ENCODE data around the gene VAMP5. TPM values are rescaled to one million over a fixed set of nuclear protein-coding genes. Genes with fewer than 3 reads are reported as not detected.

The VAMP5 gene
- total RNA-seq, 1 donor from 2014 or later: 1.5 TPM

DNA sequence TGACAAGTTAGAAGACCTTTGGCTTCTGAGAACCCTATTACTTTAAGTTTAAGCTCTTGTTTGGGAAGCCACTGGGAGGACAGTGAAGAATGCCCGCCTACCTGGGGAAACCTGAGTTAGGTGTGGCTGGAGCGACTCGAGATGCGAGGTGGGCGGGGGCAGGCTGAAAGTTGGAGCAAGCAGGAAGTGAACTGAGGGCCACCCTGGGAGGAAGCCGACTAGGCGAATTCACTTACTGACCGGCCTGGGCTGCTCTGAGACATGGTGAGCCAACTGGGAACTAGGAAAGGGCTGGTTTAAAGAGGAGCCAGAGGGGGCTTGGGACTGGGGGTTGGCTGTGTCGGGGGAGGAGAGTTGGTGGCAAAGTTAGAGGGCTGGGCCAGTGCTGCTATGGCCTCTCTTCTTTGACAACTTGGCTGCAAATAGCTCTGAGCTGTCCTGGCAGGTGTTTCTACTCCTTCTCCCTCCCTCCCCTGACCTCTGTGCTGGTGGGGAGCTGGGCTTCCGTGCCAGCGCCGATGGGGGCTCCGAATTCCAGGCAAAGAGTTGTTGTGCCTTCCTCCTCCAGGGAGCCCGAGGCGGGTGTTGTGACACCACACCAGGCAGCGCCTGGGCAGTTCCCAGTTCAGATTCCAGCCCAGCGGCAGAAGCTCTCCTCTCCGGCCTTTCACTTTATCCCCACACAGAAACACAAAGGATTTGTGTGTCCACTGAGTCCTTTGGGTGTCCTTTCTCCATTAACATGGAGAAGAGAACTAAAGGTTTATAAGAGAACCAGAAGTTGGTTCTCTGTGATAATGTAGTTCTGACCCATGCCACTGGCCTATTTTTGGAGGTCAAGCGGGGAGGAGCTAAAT is 6.6 kb upstream of the VAMP5 start, which contains the start of gene VAMP8:
Gene VAMP8 (plus strand): TSS at position 201 of the 857 bp plus-strand sequence. CDS start 61 bp downstream, at position 262.
- H3K4me3 Mint-ChIP-seq: no peak within 1 kb of the TSS
- peak within 1 kb of the TSS; percentile 44 for H3K27ac Mint-ChIP-seq (ENCODE audit: unreplicated experiment)
- no peaks in the 10 kb centered on the region for H3K9me3 Mint-ChIP-seq
- peaks cover 22% of the 10 kb centered on the region for H3K27me3 Mint-ChIP-seq (ENCODE audit: low read depth)
- TF ChIP-seq, protein P1, sequence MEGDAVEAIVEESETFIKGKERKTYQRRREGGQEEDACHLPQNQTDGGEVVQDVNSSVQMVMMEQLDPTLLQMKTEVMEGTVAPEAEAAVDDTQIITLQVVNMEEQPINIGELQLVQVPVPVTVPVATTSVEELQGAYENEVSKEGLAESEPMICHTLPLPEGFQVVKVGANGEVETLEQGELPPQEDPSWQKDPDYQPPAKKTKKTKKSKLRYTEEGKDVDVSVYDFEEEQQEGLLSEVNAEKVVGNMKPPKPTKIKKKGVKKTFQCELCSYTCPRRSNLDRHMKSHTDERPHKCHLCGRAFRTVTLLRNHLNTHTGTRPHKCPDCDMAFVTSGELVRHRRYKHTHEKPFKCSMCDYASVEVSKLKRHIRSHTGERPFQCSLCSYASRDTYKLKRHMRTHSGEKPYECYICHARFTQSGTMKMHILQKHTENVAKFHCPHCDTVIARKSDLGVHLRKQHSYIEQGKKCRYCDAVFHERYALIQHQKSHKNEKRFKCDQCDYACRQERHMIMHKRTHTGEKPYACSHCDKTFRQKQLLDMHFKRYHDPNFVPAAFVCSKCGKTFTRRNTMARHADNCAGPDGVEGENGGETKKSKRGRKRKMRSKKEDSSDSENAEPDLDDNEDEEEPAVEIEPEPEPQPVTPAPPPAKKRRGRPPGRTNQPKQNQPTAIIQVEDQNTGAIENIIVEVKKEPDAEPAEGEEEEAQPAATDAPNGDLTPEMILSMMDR (conservative IDR thresholded peaks at IDR 0.05): no peak
- no peak for DNase-seq (ENCODE audit: low read depth, low spot score)
- H3K4me1 Mint-ChIP-seq: peaks cover 30% of the 10 kb centered on the region
- H3K36me3 Mint-ChIP-seq (ENCODE audit: low read depth): no peaks in the 10 kb centered on the region

DNA sequence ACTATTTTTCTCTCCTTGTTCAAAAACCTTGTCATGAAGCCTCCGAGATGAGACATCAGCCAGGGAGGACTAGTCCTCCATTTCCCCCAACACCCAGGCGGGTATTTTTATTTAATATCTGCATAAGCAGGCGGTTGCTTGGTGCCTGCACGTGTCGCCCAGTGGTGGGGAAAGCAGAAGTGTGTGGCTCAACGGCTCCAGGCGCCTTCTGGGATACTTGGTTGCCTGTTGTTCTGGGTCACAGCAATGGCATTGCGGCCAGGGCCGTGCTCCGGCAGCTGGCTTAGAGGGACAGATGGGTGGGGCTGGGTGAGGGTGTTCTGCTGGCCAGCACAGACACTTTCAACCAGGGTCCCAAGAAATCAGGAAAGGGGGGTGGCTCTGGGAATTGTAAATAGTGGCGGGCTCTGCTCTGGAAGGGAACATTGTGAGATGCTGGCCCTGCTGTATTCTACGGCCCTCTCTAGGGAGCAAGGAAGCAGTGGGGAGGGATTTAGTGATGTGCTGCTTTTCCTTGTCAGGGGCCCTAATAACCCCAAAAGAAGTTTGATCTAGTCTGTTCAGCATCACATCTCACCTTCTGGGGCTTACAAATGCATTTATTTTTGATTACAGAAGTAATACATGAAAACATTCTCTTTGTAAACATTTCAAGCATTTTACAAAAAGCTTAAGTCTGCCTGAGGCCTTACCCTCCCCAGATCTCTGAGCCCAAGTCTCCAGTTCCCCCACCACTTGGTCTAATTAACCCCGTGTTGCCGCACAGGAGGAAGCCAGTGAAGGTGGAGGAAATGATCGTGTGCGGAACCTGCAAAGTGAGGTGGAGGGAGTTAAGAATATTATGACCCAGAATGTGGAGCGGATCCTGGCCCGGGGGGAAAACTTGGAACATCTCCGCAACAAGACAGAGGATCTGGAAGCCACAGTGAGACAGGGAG is 5.7 kb upstream of the VAMP5 start:
- H3K4me1 Mint-ChIP-seq: peaks cover 30% of the 10 kb centered on the region
- H3K4me3 Mint-ChIP-seq: peak overlapping the region; percentile 31
- DNase-seq (ENCODE audit: low read depth, low spot score): no peak
- H3K27ac Mint-ChIP-seq (ENCODE audit: unreplicated experiment): peak overlapping the region; percentile 19
- no peaks in the 10 kb centered on the region for H3K36me3 Mint-ChIP-seq (ENCODE audit: low read depth)
- no peaks in the 10 kb centered on the region for H3K9me3 Mint-ChIP-seq
- TF ChIP-seq, protein P1 (conservative IDR thresholded peaks at IDR 0.05): no peak
- H3K27me3 Mint-ChIP-seq (ENCODE audit: low read depth): peaks cover 17% of the 10 kb centered on the region

DNA sequence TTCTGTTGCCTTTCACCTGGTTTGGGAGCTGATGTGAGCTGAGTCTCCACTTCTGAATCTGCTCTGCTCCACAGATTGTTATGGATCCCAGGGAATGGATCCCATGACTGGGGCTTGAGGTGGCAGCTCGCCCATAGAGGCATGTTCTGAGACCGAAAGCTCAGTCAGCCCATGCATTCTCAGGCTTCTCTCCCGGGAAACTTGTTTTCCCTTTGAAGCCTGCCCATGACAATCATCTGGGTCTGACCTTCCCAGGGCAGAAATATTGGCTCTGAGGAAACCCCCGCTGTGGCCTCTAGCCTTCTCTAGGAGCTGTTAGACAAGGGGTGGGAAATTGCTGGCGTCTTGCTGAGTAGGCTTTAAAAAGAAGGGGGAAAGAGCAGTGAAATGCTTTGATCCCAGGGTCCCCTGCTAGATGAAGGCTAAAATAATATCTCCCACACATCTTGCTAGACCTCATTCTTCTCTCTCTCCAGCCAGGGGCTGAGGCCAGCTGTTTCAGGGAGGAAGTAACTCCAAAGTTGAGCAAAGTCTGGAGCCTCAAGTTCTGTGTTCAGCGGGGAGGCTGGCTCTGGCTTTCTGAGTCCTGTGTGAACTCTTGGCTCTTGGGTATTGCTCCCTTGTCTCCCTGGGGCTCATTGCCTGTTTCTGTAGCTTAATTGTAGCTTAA is 4.8 kb upstream of the VAMP5 start:
- DNase-seq (ENCODE audit: low read depth, low spot score): no peak
- no peaks in the 10 kb centered on the region for H3K36me3 Mint-ChIP-seq (ENCODE audit: low read depth)
- peak overlapping the region; percentile 17 for H3K4me3 Mint-ChIP-seq
- H3K27ac Mint-ChIP-seq (ENCODE audit: unreplicated experiment): peak overlapping the region; percentile 55
- H3K9me3 Mint-ChIP-seq: no peaks in the 10 kb centered on the region
- H3K27me3 Mint-ChIP-seq (ENCODE audit: low read depth): peaks cover 16% of the 10 kb centered on the region
- peaks cover 30% of the 10 kb centered on the region for H3K4me1 Mint-ChIP-seq
- TF ChIP-seq, protein P1 (conservative IDR thresholded peaks at IDR 0.05): no peak

DNA sequence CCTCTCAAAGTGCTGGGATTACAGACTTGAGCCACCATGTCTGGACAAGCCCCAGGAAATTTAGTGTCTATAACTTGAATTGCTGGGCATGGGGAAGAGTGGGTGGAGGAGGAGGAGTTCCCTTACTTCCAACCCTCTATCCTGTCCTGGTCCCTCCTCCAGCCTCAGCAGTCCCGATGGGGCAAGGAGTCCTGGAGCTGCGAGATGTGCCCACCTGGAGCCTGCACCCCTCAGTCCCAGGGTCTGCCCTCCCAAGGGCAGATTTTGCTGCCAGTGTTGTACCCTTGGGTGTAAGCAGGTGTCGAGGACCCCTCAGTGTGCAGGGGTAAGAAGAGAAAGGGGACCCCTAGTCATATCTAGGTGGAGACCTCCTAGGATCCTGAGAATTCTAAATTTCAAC is 4.0 kb upstream of the VAMP5 start:
- H3K27me3 Mint-ChIP-seq (ENCODE audit: low read depth): peaks cover 16% of the 10 kb centered on the region
- H3K36me3 Mint-ChIP-seq (ENCODE audit: low read depth): no peaks in the 10 kb centered on the region
- H3K4me1 Mint-ChIP-seq: peaks cover 30% of the 10 kb centered on the region
- H3K4me3 Mint-ChIP-seq: no peak overlapping the region
- no peak for DNase-seq (ENCODE audit: low read depth, low spot score)
- TF ChIP-seq, protein P1 (conservative IDR thresholded peaks at IDR 0.05): no peak
- H3K9me3 Mint-ChIP-seq: no peaks in the 10 kb centered on the region
- H3K27ac Mint-ChIP-seq (ENCODE audit: unreplicated experiment): no peak overlapping the region

DNA sequence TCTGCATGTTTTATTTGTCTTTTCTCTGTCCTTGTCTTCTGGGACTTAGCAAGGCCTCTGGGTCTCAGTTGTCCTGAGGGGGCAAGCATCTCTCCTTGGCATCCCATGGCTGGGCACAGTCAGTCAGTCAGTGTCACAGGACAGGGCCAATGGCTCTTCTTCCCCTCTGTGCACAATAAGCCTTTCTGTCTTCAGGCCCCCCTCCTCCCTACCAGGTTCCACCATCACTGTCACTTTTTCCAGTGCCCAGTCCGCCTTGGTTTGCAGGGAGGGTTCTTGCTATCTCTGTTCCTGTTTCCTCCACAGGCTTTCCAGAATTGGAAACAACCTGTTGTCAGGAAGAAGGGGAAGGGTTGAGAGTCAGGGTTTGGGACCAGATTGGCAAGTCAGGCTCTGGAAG is 1.7 kb upstream of the VAMP5 start:
- H3K4me1 Mint-ChIP-seq: peaks cover 33% of the 10 kb centered on the region
- TF ChIP-seq, protein P1 (conservative IDR thresholded peaks at IDR 0.05): no peak

More for the DNA sequence above, 1.7 kb upstream of the VAMP5 start:
- Mint-ChIP-seq H3K4me3 (no peak overlapping the region), H3K36me3 (ENCODE audit: low read depth) (no peaks in the 10 kb centered on the region), H3K27me3 (ENCODE audit: low read depth) (peaks cover 14% of the 10 kb centered on the region), H3K27ac (ENCODE audit: unreplicated experiment) (no peak overlapping the region), H3K9me3 (no peaks in the 10 kb centered on the region)
- DNase-seq (ENCODE audit: low read depth, low spot score): no peak
